ENCODE data around the gene EMP2. TPM values are rescaled to one million over a fixed set of nuclear protein-coding genes. Genes with fewer than 3 reads are reported as not detected.

The EMP2 gene
- total RNA-seq (100 to 1,000 TPM; 263 to 487 TPM), polyA plus RNA-seq (ENCODE audit: insufficient read length in 6 of 6) (10 to 100 TPM; 58.2 to 70.7 (median 64.7) TPM)
- long read RNA-seq, donor 1, full-length matches to known transcripts = 66 of 74 reads
- long read RNA-seq, donor 1, partial matches to known transcripts = 8 of 74 reads
- long read RNA-seq, donor 1, other reads (novel, unspliced or antisense) = 0 of 74 reads
- long read RNA-seq, donor 2, full-length matches to known transcripts = 19 of 37 reads
- long read RNA-seq, donor 2, partial matches to known transcripts = 18 of 37 reads
- long read RNA-seq, donor 2, other reads (novel, unspliced or antisense) = 0 of 37 reads
- long read RNA-seq, donor 3, full-length matches to known transcripts = 10 of 10 reads
- long read RNA-seq, donor 3, partial matches to known transcripts = 0 of 10 reads
- long read RNA-seq, donor 3, other reads (novel, unspliced or antisense) = 0 of 10 reads
- long read RNA-seq, donor 4, full-length matches to known transcripts = 396 of 442 reads
- long read RNA-seq, donor 4, partial matches to known transcripts = 30 of 442 reads
- long read RNA-seq, donor 4, other reads (novel, unspliced or antisense) = 16 of 442 reads
- long read RNA-seq, donor 5, full-length matches to known transcripts = 35 of 35 reads
- long read RNA-seq, donor 5, partial matches to known transcripts = 0 of 35 reads
- long read RNA-seq, donor 5, other reads (novel, unspliced or antisense) = 0 of 35 reads
- long read RNA-seq, donor 6, full-length matches to known transcripts = 12 of 12 reads
- long read RNA-seq, donor 6, partial matches to known transcripts = 0 of 12 reads
- long read RNA-seq, donor 6, other reads (novel, unspliced or antisense) = 0 of 12 reads
- long read RNA-seq, donor 7, full-length matches to known transcripts = 3 of 3 reads
- long read RNA-seq, donor 7, partial matches to known transcripts = 0 of 3 reads
- long read RNA-seq, donor 7, other reads (novel, unspliced or antisense) = 0 of 3 reads
- long read RNA-seq, donor 8, full-length matches to known transcripts = 27 of 27 reads
- long read RNA-seq, donor 8, partial matches to known transcripts = 0 of 27 reads
- long read RNA-seq, donor 8, other reads (novel, unspliced or antisense) = 0 of 27 reads
- long read RNA-seq, donor 9 = 0 reads
- long read RNA-seq, donor 10, full-length matches to known transcripts = 150 of 164 reads
- long read RNA-seq, donor 10, partial matches to known transcripts = 5 of 164 reads
- long read RNA-seq, donor 10, other reads (novel, unspliced or antisense) = 9 of 164 reads
- long read RNA-seq, donor 11 = 0 reads
- long read RNA-seq, donor 12, full-length matches to known transcripts = 25 of 25 reads
- long read RNA-seq, donor 12, partial matches to known transcripts = 0 of 25 reads
- long read RNA-seq, donor 12, other reads (novel, unspliced or antisense) = 0 of 25 reads

- ATAC-seq (peak; percentile 89), DNase-seq (peak; percentile 81 to 92 (median 88))
- Histone ChIP-seq H3K9me3 (no peaks in the 10 kb centered on the region), H3K27ac (peak within 1 kb of the TSS; percentile 91 to 92), H3K36me3 (no peaks in the 10 kb centered on the region), H3K4me3 (peak within 1 kb of the TSS; percentile 73 to 95), H3K4me1 (peaks cover 30 to 41% of the 10 kb centered on the region in 2 donors), H3K27me3 (peaks cover 0 to 33% of the 10 kb centered on the region in 2 donors)
- intact Hi-C loops (cut with DNase I) = no loop called here
- TF ChIP-seq, protein P1, sequence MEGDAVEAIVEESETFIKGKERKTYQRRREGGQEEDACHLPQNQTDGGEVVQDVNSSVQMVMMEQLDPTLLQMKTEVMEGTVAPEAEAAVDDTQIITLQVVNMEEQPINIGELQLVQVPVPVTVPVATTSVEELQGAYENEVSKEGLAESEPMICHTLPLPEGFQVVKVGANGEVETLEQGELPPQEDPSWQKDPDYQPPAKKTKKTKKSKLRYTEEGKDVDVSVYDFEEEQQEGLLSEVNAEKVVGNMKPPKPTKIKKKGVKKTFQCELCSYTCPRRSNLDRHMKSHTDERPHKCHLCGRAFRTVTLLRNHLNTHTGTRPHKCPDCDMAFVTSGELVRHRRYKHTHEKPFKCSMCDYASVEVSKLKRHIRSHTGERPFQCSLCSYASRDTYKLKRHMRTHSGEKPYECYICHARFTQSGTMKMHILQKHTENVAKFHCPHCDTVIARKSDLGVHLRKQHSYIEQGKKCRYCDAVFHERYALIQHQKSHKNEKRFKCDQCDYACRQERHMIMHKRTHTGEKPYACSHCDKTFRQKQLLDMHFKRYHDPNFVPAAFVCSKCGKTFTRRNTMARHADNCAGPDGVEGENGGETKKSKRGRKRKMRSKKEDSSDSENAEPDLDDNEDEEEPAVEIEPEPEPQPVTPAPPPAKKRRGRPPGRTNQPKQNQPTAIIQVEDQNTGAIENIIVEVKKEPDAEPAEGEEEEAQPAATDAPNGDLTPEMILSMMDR (IDR thresholded peaks at IDR 0.05) = peak; percentile 35 to 59
These were observed at the start of gene EMP2 for GRCh38 chr16:10579965-10580882. Gene EMP2 (minus strand): TSS chr16:10580598. CDS start chr16:10547617, 32,981 bp downstream.

DNA sequence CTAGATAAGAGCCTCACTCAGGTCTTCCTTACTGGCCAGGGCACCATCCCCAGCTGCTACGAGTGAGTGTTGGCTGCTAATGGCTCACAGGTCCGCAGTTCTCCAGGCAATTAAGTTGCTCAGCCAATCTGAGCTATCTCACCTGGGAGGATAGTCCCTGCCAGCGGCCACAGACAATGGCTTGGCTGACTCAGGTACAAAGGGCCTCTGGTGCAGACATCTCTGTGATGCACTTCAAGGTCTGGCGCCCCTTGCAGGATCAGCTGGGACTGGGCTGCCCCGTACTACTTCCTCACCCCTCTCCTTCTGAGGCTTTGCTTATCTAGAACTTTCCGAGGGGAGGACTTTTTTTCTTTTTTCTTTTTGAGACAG is 49.2 kb upstream of the EMP2 start:
- intact Hi-C loops (cut with DNase I) = no loop called here
- no peak for DNase-seq
- Histone ChIP-seq H3K9me3 (no peaks in the 10 kb centered on the region), H3K4me3 (no peak overlapping the region), H3K27ac (peak overlapping the region in 1 of 2 donors; percentile 28), H3K27me3 (no peaks in the 10 kb centered on the region), H3K36me3 (no peaks in the 10 kb centered on the region), H3K4me1 (peaks cover 0 to 27% of the 10 kb centered on the region in 2 donors)
- TF ChIP-seq, protein P1 (IDR thresholded peaks at IDR 0.05) = no peak
- ATAC-seq = no peak

GRCh38 chr16:10625595-10626357 is 45.4 kb upstream of the EMP2 start:
- H3K4me1 ChIP-seq = peaks cover 0 to 36% of the 10 kb centered on the region in 2 donors
- intact Hi-C loops (cut with DNase I) = no loop called here
- no peaks in the 10 kb centered on the region for H3K9me3 ChIP-seq
- ATAC-seq = peak; percentile 66
- DNase-seq = no peak
- H3K27me3 ChIP-seq = no peaks in the 10 kb centered on the region
- H3K4me3 ChIP-seq = no peak overlapping the region
- H3K27ac ChIP-seq = peak overlapping the region; percentile 8 to 23
- H3K36me3 ChIP-seq = no peaks in the 10 kb centered on the region
- TF ChIP-seq, protein P1 (IDR thresholded peaks at IDR 0.05) = no peak

GRCh38 chr16:10624527-10624926 is 44.1 kb upstream of the EMP2 start:
- Histone ChIP-seq H3K27ac (no peak overlapping the region), H3K4me3 (no peak overlapping the region), H3K9me3 (no peaks in the 10 kb centered on the region), H3K36me3 (no peaks in the 10 kb centered on the region), H3K4me1 (peaks cover 2 to 40% of the 10 kb centered on the region in 2 donors), H3K27me3 (peaks cover 0 to under 1% of the 10 kb centered on the region in 2 donors)
- TF ChIP-seq, protein P1 (IDR thresholded peaks at IDR 0.05) = no peak
- intact Hi-C loops (cut with DNase I) = no loop called here
- ATAC-seq (no peak), DNase-seq (no peak)
